ENCODE measurements around the gene OOEP.

OOEP gene

DNA sequence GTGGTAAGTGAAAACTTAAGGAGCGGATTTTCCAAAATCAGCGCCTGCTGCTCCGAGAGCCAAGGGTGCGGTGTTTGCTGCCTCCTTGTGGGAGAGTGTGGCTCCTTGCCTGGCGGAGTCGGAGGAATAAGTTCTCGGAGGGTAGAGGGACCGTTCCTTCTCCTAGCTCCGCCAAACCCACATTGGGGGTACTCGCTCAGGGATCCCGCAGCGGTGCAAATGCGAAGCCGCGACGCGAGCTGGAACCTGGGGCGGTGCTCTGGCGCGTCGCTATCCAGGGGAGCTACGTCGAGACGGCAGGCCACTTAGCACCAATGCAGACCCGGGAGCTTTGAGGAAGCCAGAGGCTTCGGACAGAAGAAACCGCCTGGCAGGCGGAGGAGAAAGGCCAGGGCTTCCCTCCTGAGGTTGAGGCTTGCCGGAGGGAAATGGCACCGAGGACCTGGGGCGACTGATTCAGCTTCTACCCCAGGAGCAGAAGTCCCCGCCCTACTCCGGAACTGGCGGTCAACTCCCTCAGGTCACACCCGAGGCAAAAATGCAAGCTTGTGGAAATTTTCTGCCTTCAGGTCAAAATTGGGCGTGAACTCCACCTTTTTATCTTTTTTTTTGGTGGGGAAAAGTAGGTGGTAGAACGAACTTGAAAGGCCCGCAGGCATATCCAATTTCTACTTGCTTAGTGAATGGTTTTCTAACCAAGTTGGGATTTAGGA lies 19.3 kb upstream of the OOEP start (continued):
- TF ChIP-seq, protein P1, sequence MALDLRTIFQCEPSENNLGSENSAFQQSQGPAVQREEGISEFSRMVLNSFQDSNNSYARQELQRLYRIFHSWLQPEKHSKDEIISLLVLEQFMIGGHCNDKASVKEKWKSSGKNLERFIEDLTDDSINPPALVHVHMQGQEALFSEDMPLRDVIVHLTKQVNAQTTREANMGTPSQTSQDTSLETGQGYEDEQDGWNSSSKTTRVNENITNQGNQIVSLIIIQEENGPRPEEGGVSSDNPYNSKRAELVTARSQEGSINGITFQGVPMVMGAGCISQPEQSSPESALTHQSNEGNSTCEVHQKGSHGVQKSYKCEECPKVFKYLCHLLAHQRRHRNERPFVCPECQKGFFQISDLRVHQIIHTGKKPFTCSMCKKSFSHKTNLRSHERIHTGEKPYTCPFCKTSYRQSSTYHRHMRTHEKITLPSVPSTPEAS (tag by site-specific recombination; IDR thresholded peaks at IDR 0.05) = no peak
- TF ChIP-seq GFI1B (tag by site-specific recombination; IDR thresholded peaks at IDR 0.05) (no peak), ZNF341 (tag by site-specific recombination; IDR thresholded peaks at IDR 0.05; ENCODE audit: low read depth) (peak; percentile 14; the same call in 1 of the 2 replicates), SCRT2 (tag by site-specific recombination; IDR thresholded peaks at IDR 0.05) (no peak), ZIC2 (tag by site-specific recombination; IDR thresholded peaks at IDR 0.05) (peak; percentile 72), EGR2 (tag by site-specific recombination; IDR thresholded peaks at IDR 0.05; ENCODE audit: low read depth) (no peak), ZNF10 (tag by site-specific recombination; IDR thresholded peaks at IDR 0.05) (no peak), ZNF596 (tag by site-specific recombination; IDR thresholded peaks at IDR 0.05) (no peak), ZNF155 (tag by site-specific recombination; IDR thresholded peaks at IDR 0.05) (no peak), ZBTB17 (tag by site-specific recombination; IDR thresholded peaks at IDR 0.05) (peak; percentile 84), ZNF768 (tag by site-specific recombination; IDR thresholded peaks at IDR 0.05) (no peak), ZFP3 (tag by site-specific recombination; IDR thresholded peaks at IDR 0.05; ENCODE audit: low read depth) (no peak), GLIS1 (tag by site-specific recombination; IDR thresholded peaks at IDR 0.05) (peak; percentile 35; the same call in 1 of the 2 replicates), ZNF701 (tag by site-specific recombination; IDR thresholded peaks at IDR 0.05) (no peak), IKZF3 (tag by site-specific recombination; IDR thresholded peaks at IDR 0.05) (0 out of 2 replicates have a peak, but pooled peaks have one; percentile 51), ZNF623 (tag by site-specific recombination; IDR thresholded peaks at IDR 0.05) (no peak), ZNF660 (tag by site-specific recombination; IDR thresholded peaks at IDR 0.05) (peak; percentile 53; the same call in 1 of the 2 replicates), ZNF610 (tag by site-specific recombination; IDR thresholded peaks at IDR 0.05; ENCODE audit: borderline replicate concordance) (peak; percentile 100), ZNF561 (tag by site-specific recombination; IDR thresholded peaks at IDR 0.05; ENCODE audit: borderline replicate concordance) (peak; percentile 11; the same call in 1 of the 2 replicates), ZNF658 (tag by site-specific recombination; IDR thresholded peaks at IDR 0.05) (no peak), ZFP41 (tag by site-specific recombination; IDR thresholded peaks at IDR 0.05; ENCODE audit: borderline replicate concordance) (no peak), KLF8 (tag by site-specific recombination; IDR thresholded peaks at IDR 0.05) (no peak)
- TF ChIP-seq, protein P2, sequence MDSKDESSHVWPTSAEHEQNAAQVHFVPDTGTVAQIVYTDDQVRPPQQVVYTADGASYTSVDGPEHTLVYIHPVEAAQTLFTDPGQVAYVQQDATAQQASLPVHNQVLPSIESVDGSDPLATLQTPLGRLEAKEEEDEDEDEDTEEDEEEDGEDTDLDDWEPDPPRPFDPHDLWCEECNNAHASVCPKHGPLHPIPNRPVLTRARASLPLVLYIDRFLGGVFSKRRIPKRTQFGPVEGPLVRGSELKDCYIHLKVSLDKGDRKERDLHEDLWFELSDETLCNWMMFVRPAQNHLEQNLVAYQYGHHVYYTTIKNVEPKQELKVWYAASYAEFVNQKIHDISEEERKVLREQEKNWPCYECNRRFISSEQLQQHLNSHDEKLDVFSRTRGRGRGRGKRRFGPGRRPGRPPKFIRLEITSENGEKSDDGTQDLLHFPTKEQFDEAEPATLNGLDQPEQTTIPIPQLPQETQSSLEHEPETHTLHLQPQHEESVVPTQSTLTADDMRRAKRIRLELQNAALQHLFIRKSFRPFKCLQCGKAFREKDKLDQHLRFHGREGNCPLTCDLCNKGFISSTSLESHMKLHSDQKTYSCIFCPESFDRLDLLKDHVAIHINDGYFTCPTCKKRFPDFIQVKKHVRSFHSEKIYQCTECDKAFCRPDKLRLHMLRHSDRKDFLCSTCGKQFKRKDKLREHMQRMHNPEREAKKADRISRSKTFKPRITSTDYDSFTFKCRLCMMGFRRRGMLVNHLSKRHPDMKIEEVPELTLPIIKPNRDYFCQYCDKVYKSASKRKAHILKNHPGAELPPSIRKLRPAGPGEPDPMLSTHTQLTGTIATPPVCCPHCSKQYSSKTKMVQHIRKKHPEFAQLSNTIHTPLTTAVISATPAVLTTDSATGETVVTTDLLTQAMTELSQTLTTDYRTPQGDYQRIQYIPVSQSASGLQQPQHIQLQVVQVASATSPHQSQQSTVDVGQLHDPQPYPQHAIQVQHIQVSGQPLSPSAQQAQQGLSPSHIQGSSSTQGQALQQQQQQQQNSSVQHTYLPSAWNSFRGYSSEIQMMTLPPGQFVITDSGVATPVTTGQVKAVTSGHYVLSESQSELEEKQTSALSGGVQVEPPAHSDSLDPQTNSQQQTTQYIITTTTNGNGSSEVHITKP (tag by site-specific recombination; IDR thresholded peaks at IDR 0.05) = 0 out of 2 replicates have a peak, but pooled peaks have one; percentile 45
- TF ChIP-seq, protein P3, sequence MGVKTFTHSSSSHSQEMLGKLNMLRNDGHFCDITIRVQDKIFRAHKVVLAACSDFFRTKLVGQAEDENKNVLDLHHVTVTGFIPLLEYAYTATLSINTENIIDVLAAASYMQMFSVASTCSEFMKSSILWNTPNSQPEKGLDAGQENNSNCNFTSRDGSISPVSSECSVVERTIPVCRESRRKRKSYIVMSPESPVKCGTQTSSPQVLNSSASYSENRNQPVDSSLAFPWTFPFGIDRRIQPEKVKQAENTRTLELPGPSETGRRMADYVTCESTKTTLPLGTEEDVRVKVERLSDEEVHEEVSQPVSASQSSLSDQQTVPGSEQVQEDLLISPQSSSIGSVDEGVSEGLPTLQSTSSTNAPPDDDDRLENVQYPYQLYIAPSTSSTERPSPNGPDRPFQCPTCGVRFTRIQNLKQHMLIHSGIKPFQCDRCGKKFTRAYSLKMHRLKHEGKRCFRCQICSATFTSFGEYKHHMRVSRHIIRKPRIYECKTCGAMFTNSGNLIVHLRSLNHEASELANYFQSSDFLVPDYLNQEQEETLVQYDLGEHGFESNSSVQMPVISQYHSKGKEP (tag by site-specific recombination; IDR thresholded peaks at IDR 0.05) = no peak
- TF ChIP-seq, protein P4, sequence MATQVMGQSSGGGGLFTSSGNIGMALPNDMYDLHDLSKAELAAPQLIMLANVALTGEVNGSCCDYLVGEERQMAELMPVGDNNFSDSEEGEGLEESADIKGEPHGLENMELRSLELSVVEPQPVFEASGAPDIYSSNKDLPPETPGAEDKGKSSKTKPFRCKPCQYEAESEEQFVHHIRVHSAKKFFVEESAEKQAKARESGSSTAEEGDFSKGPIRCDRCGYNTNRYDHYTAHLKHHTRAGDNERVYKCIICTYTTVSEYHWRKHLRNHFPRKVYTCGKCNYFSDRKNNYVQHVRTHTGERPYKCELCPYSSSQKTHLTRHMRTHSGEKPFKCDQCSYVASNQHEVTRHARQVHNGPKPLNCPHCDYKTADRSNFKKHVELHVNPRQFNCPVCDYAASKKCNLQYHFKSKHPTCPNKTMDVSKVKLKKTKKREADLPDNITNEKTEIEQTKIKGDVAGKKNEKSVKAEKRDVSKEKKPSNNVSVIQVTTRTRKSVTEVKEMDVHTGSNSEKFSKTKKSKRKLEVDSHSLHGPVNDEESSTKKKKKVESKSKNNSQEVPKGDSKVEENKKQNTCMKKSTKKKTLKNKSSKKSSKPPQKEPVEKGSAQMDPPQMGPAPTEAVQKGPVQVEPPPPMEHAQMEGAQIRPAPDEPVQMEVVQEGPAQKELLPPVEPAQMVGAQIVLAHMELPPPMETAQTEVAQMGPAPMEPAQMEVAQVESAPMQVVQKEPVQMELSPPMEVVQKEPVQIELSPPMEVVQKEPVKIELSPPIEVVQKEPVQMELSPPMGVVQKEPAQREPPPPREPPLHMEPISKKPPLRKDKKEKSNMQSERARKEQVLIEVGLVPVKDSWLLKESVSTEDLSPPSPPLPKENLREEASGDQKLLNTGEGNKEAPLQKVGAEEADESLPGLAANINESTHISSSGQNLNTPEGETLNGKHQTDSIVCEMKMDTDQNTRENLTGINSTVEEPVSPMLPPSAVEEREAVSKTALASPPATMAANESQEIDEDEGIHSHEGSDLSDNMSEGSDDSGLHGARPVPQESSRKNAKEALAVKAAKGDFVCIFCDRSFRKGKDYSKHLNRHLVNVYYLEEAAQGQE (tag by site-specific recombination; IDR thresholded peaks at IDR 0.05) = peak; percentile 54; the same call in 1 of the 2 replicates
- TF ChIP-seq, protein P5, sequence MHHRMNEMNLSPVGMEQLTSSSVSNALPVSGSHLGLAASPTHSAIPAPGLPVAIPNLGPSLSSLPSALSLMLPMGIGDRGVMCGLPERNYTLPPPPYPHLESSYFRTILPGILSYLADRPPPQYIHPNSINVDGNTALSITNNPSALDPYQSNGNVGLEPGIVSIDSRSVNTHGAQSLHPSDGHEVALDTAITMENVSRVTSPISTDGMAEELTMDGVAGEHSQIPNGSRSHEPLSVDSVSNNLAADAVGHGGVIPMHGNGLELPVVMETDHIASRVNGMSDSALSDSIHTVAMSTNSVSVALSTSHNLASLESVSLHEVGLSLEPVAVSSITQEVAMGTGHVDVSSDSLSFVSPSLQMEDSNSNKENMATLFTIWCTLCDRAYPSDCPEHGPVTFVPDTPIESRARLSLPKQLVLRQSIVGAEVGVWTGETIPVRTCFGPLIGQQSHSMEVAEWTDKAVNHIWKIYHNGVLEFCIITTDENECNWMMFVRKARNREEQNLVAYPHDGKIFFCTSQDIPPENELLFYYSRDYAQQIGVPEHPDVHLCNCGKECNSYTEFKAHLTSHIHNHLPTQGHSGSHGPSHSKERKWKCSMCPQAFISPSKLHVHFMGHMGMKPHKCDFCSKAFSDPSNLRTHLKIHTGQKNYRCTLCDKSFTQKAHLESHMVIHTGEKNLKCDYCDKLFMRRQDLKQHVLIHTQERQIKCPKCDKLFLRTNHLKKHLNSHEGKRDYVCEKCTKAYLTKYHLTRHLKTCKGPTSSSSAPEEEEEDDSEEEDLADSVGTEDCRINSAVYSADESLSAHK (tag by site-specific recombination; IDR thresholded peaks at IDR 0.05) = no peak
